T-helper 17 cell (primary cell): ENCODE data around the gene UBE2D1. TPM values are rescaled to one million over a fixed set of nuclear protein-coding genes. Genes with fewer than 3 reads are reported as not detected.

Experiments
- ATAC-seq: fragments of 150-1000 bp; cut with Tn5 transposase; 2 replicates; pipeline ENCODE4 v1.10.0; 2021; ENCODE audit warnings: mild to moderate bottlenecking, moderate library complexity
- DNase-seq, 3 donors: peaks; one replicate each; pipeline versions ENCODE4 v3.0.0 to v3.0.0-alpha.2; 2020 to 2021
- H3K9me3 ChIP-seq: one replicate; pipeline ENCODE4 v1.7.0; 2013; ENCODE audit warnings: low read length, mild to moderate bottlenecking; ENCODE audit not compliant: control insufficient read depth, poor library complexity, severe bottlenecking
- H3K27ac Mint-ChIP-seq: one replicate; pipeline ENCODE4 v1.8.0; 2022; ENCODE audit warnings: mild to moderate bottlenecking, moderate library complexity, mixed read lengths
- H3K27me3 Mint-ChIP-seq: one replicate; pipeline ENCODE4 v1.8.0; 2022; ENCODE audit warnings: mixed read lengths
- H3K36me3 Mint-ChIP-seq: one replicate; pipeline ENCODE4 v1.8.0; 2022; ENCODE audit warnings: low read depth, mixed read lengths
- H3K4me1 Mint-ChIP-seq: one replicate; pipeline ENCODE4 v1.8.0; 2022; ENCODE audit warnings: mild to moderate bottlenecking, mixed read lengths
- H3K4me3 Mint-ChIP-seq: one replicate; pipeline ENCODE4 v1.8.0; 2022; ENCODE audit warnings: mild to moderate bottlenecking, moderate library complexity, mixed read lengths
- total RNA-seq, 4 donors: library from RNA in 2 of 4; stranded (reverse) in 2 of 4; gene quantifications; one replicate each; pipeline ENCODE4 v1.2.3 and lab custom pipeline; 2022 to 2026

The UBE2D1 gene
- 10 to 100 TPM; 10.5 to 14.6 TPM for total RNA-seq
- 15.0 to 15.4 reads per million in 2 donors for total RNA-seq (lab: John Stamatoyannopoulos, UW)

- Mint-ChIP-seq H3K36me3 (no peaks in the 10 kb centered on the region), H3K4me3 (peak within 1 kb of the TSS; percentile 97), H3K4me1 (peaks cover 27% of the 10 kb centered on the region), H3K27me3 (no peaks in the 10 kb centered on the region), H3K27ac (peak within 1 kb of the TSS; percentile 78)
- DNase-seq (peak; percentile 57 to 68 (median 59)), ATAC-seq (peak; percentile 97)
- H3K9me3 ChIP-seq, result no peaks in the 10 kb centered on the region
Measured at GRCh38 chr10:58334817-58335305, at the start of gene UBE2D1. Gene UBE2D1, plus strand, starts transcription at chr10:58335006. Its CDS starts 196 bp downstream, at chr10:58335202.

GRCh38 chr10:58291538-58292174 lies 43.1 kb upstream of the UBE2D1 start:
- ATAC-seq, result peak; percentile 61
- Mint-ChIP-seq H3K4me3 (no peak overlapping the region), H3K4me1 (peaks cover 3% of the 10 kb centered on the region), H3K36me3 (peaks cover 2% of the 10 kb centered on the region), H3K27me3 (no peaks in the 10 kb centered on the region), H3K27ac (peak overlapping the region; percentile 74)
- DNase-seq, result no peak
- H3K9me3 ChIP-seq, result no peaks in the 10 kb centered on the region

- no peaks in the 10 kb centered on the region for H3K9me3 ChIP-seq
- ATAC-seq (no peak), DNase-seq (no peak)
- Mint-ChIP-seq H3K4me1 (peaks cover 3% of the 10 kb centered on the region), H3K27me3 (no peaks in the 10 kb centered on the region), H3K4me3 (no peak overlapping the region), H3K36me3 (peaks cover 2% of the 10 kb centered on the region), H3K27ac (no peak overlapping the region)
Measured at GRCh38 chr10:58293989-58294388, 40.8 kb upstream of the UBE2D1 start.

GRCh38 chr10:58299580-58299979 lies 35.2 kb upstream of the UBE2D1 start:
- no peak overlapping the region for H3K27ac Mint-ChIP-seq
- peak; percentile 14 to 55 (median 16) for DNase-seq
- no peak overlapping the region for H3K4me3 Mint-ChIP-seq
- no peaks in the 10 kb centered on the region for H3K4me1 Mint-ChIP-seq
- ATAC-seq, result peak; percentile 92
- H3K9me3 ChIP-seq, result no peaks in the 10 kb centered on the region
- H3K36me3 Mint-ChIP-seq, result peaks cover 2% of the 10 kb centered on the region
- H3K27me3 Mint-ChIP-seq, result peaks cover 25% of the 10 kb centered on the region

GRCh38 chr10:58300676-58301075 lies 34.1 kb upstream of the UBE2D1 start:
- Mint-ChIP-seq H3K36me3 (peaks cover 2% of the 10 kb centered on the region), H3K27ac (no peak overlapping the region), H3K4me3 (no peak overlapping the region), H3K4me1 (no peaks in the 10 kb centered on the region), H3K27me3 (peaks cover 27% of the 10 kb centered on the region)
- DNase-seq, result no peak
- no peak for ATAC-seq
- H3K9me3 ChIP-seq, result no peaks in the 10 kb centered on the region

GRCh38 chr10:58302254-58302653 lies 32.6 kb upstream of the UBE2D1 start:
- H3K27ac Mint-ChIP-seq, result no peak overlapping the region
- H3K36me3 Mint-ChIP-seq, result peaks cover 2% of the 10 kb centered on the region
- ATAC-seq (no peak), DNase-seq (no peak)
- H3K4me3 Mint-ChIP-seq, result no peak overlapping the region
- peaks cover 43% of the 10 kb centered on the region for H3K27me3 Mint-ChIP-seq
- H3K9me3 ChIP-seq, result no peaks in the 10 kb centered on the region
- no peaks in the 10 kb centered on the region for H3K4me1 Mint-ChIP-seq

- Mint-ChIP-seq H3K36me3 (peaks cover 2% of the 10 kb centered on the region), H3K4me1 (no peaks in the 10 kb centered on the region), H3K27ac (peak overlapping the region; percentile 24), H3K27me3 (peaks cover 58% of the 10 kb centered on the region), H3K4me3 (no peak overlapping the region)
- no peaks in the 10 kb centered on the region for H3K9me3 ChIP-seq
- ATAC-seq, result no peak
- DNase-seq, result no peak
Measured at GRCh38 chr10:58304099-58304633, 30.6 kb upstream of the UBE2D1 start.

- Mint-ChIP-seq H3K36me3 (peaks cover 2% of the 10 kb centered on the region), H3K27me3 (peaks cover 65% of the 10 kb centered on the region), H3K4me1 (no peaks in the 10 kb centered on the region), H3K4me3 (no peak overlapping the region), H3K27ac (no peak overlapping the region)
- DNase-seq, result no peak
- H3K9me3 ChIP-seq, result no peaks in the 10 kb centered on the region
- ATAC-seq, result no peak
Measured at GRCh38 chr10:58305821-58306220, 29.0 kb upstream of the UBE2D1 start.

GRCh38 chr10:58307676-58308075 lies 27.1 kb upstream of the UBE2D1 start:
- H3K27ac Mint-ChIP-seq, result no peak overlapping the region
- H3K27me3 Mint-ChIP-seq, result peaks cover 56% of the 10 kb centered on the region
- ATAC-seq, result no peak
- no peaks in the 10 kb centered on the region for H3K4me1 Mint-ChIP-seq
- H3K36me3 Mint-ChIP-seq, result peaks cover 2% of the 10 kb centered on the region
- no peak overlapping the region for H3K4me3 Mint-ChIP-seq
- no peak for DNase-seq
- H3K9me3 ChIP-seq, result no peaks in the 10 kb centered on the region

GRCh38 chr10:58311026-58311425 lies 23.8 kb upstream of the UBE2D1 start:
- Mint-ChIP-seq H3K27ac (no peak overlapping the region), H3K27me3 (peaks cover 35% of the 10 kb centered on the region), H3K4me1 (no peaks in the 10 kb centered on the region), H3K4me3 (no peak overlapping the region), H3K36me3 (no peaks in the 10 kb centered on the region)
- DNase-seq, result no peak
- no peaks in the 10 kb centered on the region for H3K9me3 ChIP-seq
- no peak for ATAC-seq

- DNase-seq (no peak), ATAC-seq (no peak)
- no peaks in the 10 kb centered on the region for H3K4me1 Mint-ChIP-seq
- H3K27ac Mint-ChIP-seq, result no peak overlapping the region
- no peaks in the 10 kb centered on the region for H3K36me3 Mint-ChIP-seq
- no peaks in the 10 kb centered on the region for H3K9me3 ChIP-seq
- H3K4me3 Mint-ChIP-seq, result no peak overlapping the region
- H3K27me3 Mint-ChIP-seq, result peaks cover 4% of the 10 kb centered on the region
Measured at GRCh38 chr10:58316874-58317273, 17.9 kb upstream of the UBE2D1 start.

GRCh38 chr10:58318346-58318745 lies 16.5 kb upstream of the UBE2D1 start:
- Mint-ChIP-seq H3K4me3 (no peak overlapping the region), H3K36me3 (no peaks in the 10 kb centered on the region), H3K27me3 (peaks cover 4% of the 10 kb centered on the region), H3K4me1 (peaks cover 7% of the 10 kb centered on the region), H3K27ac (no peak overlapping the region)
- H3K9me3 ChIP-seq, result no peaks in the 10 kb centered on the region
- ATAC-seq (no peak), DNase-seq (no peak)

- H3K4me3 Mint-ChIP-seq, result no peak overlapping the region
- ATAC-seq (no peak), DNase-seq (no peak)
- H3K9me3 ChIP-seq, result no peaks in the 10 kb centered on the region
- no peaks in the 10 kb centered on the region for H3K36me3 Mint-ChIP-seq
- peaks cover 4% of the 10 kb centered on the region for H3K27me3 Mint-ChIP-seq
- H3K27ac Mint-ChIP-seq, result no peak overlapping the region
- H3K4me1 Mint-ChIP-seq, result peaks cover 7% of the 10 kb centered on the region
Measured at GRCh38 chr10:58319599-58319998, 15.2 kb upstream of the UBE2D1 start.
